Measurements from ENCODE around the gene MT2A.

DNA sequence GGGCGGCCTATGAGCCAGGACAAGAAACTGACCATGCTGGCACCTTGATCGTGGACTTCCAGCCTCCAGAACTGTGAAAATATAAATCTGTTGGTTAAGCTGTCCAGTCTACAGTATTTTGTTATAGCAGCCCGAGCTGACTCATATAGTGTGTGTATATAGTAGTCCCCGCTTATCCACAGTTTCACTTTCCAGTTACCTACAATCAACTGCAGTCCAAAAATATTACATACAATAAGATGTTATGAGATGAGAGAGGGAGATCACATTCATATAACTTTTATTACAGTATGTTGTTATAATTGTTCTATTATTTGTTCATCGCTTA is 14.1 kb upstream of the MT2A start:
- TF ChIP-seq POLR2A (IDR thresholded peaks at IDR 0.05; ENCODE audit: low read depth, low read length): no peak
- TF ChIP-seq POLR2AphosphoS5 (IDR thresholded peaks at IDR 0.05; ENCODE audit: low read depth, low read length): no peak
- TF ChIP-seq SPI1 (IDR thresholded peaks at IDR 0.05; ENCODE audit: low read depth, low read length): no peak

All from GM12891 (cell line).